DND-41 (cell line): ENCODE results near the gene GPC6.

Source experiments
- ATAC-seq: fragments of 200-7000 bp; cut with Tn5 transposase; 3 replicates; pipeline ENCODE4 v1.9.1; 2021; ENCODE audit warnings: low read depth; ENCODE audit not compliant: insufficient read depth
- DNase-seq: peaks from one replicate; pipeline ENCODE4 v3.0.0-alpha.2; 2020
- H2AFZ ChIP-seq: 2 replicates; pipeline ENCODE4 v1.6.0; 2012; ENCODE audit warnings: low read depth, low read length
- H3K27ac ChIP-seq: 2 replicates; pipeline ENCODE4 v1.5.1; 2012; ENCODE audit warnings: low read length, inconsistent platforms
- H3K27me3 ChIP-seq: fragments of 200-600 bp; sonication (generic); 2 replicates; pipeline ENCODE4 v1.6.0; 2012; ENCODE audit warnings: low read length, mild to moderate bottlenecking, inconsistent platforms; ENCODE audit not compliant: insufficient read depth, poor library complexity
- H3K36me3 ChIP-seq: 2 replicates; pipeline ENCODE4 v1.5.1; 2012; ENCODE audit warnings: low read length, inconsistent platforms; ENCODE audit not compliant: insufficient read depth
- H3K4me1 ChIP-seq: 2 replicates; pipeline ENCODE4 v1.5.1; 2012; ENCODE audit warnings: mild to moderate bottlenecking, low read length; ENCODE audit not compliant: insufficient read depth
- H3K4me2 ChIP-seq: 2 replicates; pipeline ENCODE4 v1.6.0; 2012; ENCODE audit warnings: mild to moderate bottlenecking, moderate library complexity, low read length, inconsistent platforms; ENCODE audit not compliant: insufficient read depth
- H3K4me3 ChIP-seq, 2 experiments: fragments of 200-600 bp in 1 of 2; shearing (Covaris generic) in 1 of 2; 2 replicates each; pipeline ENCODE4 v1.5.1; 2012 to 2016; ENCODE audit warnings: inconsistent platforms in 2 of 2, low read length in 2 of 2, mild to moderate bottlenecking in 2 of 2, low read depth in 1 of 2, moderate library complexity in 1 of 2
- H3K79me2 ChIP-seq: 2 replicates; pipeline ENCODE4 v1.6.0; 2012; ENCODE audit warnings: low read length, inconsistent platforms; ENCODE audit not compliant: insufficient read depth
- H3K9ac ChIP-seq: 2 replicates; pipeline ENCODE4 v1.6.0; 2012; ENCODE audit warnings: low read depth, mild to moderate bottlenecking, inconsistent platforms, low read length, moderate library complexity
- H3K9me3 ChIP-seq: 2 replicates; pipeline ENCODE4 v1.5.1; 2012; ENCODE audit warnings: low read length, moderate library complexity, mild to moderate bottlenecking, inconsistent platforms; ENCODE audit not compliant: insufficient read depth, severe bottlenecking
- H4K20me1 ChIP-seq: 2 replicates; pipeline ENCODE4 v1.6.0; 2012; ENCODE audit warnings: low read length; ENCODE audit not compliant: insufficient read depth
- CTCF ChIP-seq: IDR thresholded peaks from 2 replicates; pipeline ENCODE4 v1.5.1; 2012; ENCODE audit warnings: borderline replicate concordance, low read length, moderate library complexity, mild to moderate bottlenecking; ENCODE audit not compliant: poor library complexity, severe bottlenecking; ENCODE audit errors: extremely low read depth
- EZH2 ChIP-seq: IDR thresholded peaks from 3 replicates; pipeline ENCODE4 v1.6.1; 2012; ENCODE audit warnings: borderline replicate concordance, low read depth, mild to moderate bottlenecking, moderate library complexity, low read length, inconsistent platforms; ENCODE audit not compliant: severe bottlenecking

Gene GPC6

DNA sequence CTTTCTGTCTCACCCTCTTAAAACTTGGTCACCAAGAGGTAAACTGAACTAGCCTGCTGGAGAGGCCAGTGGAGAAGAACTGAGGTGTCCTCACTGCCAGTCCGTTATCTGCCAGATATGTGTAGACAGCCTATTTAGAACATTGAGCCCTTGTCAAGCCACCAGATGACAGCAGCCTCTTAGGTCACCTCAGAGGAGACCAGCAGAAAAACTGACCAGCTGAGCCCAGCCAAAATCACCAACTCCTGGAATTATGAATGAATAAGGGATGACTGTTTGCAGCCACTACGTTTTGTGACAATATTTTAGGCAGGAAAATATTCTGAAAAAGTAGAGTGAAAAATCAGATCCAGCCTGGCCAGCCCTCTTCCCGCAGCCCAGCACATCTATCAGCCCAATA lies 739.0 kb downstream of the GPC6 start:
- no peaks in the 10 kb centered on the region for H3K79me2 ChIP-seq
- H4K20me1 ChIP-seq = no peaks in the 10 kb centered on the region
- no peak overlapping the region for H3K9ac ChIP-seq
- no peak overlapping the region for H3K27ac ChIP-seq
- H3K9me3 ChIP-seq = no peaks in the 10 kb centered on the region
- no peaks in the 10 kb centered on the region for H3K27me3 ChIP-seq
- H3K4me1 ChIP-seq = no peaks in the 10 kb centered on the region
- no peak for TF ChIP-seq CTCF
- no peak for TF ChIP-seq EZH2
- no peak overlapping the region for H3K4me3 ChIP-seq
- no peak for DNase-seq
- no peaks in the 10 kb centered on the region for H3K36me3 ChIP-seq
- no peak overlapping the region for H2AFZ ChIP-seq
- ATAC-seq = no peak
- no peak overlapping the region for H3K4me2 ChIP-seq

GRCh38 chr13:93966267-93966936 lies 739.8 kb downstream of the GPC6 start:
- Histone ChIP-seq H3K4me3 (no peak overlapping the region), H3K9me3 (no peaks in the 10 kb centered on the region), H3K9ac (no peak overlapping the region), H4K20me1 (no peaks in the 10 kb centered on the region), H3K4me1 (no peaks in the 10 kb centered on the region), H3K27me3 (no peaks in the 10 kb centered on the region), H2AFZ (no peak overlapping the region), H3K27ac (no peak overlapping the region), H3K36me3 (no peaks in the 10 kb centered on the region), H3K4me2 (no peak overlapping the region), H3K79me2 (no peaks in the 10 kb centered on the region)
- DNase-seq (no peak), ATAC-seq (no peak)
- TF ChIP-seq CTCF (no peak), EZH2 (no peak)

- H3K4me2 ChIP-seq = no peak overlapping the region
- no peak overlapping the region for H3K4me3 ChIP-seq
- H3K27ac ChIP-seq = no peak overlapping the region
- H4K20me1 ChIP-seq = no peaks in the 10 kb centered on the region
- DNase-seq = no peak
- no peaks in the 10 kb centered on the region for H3K79me2 ChIP-seq
- TF ChIP-seq CTCF (no peak), EZH2 (no peak)
- H3K4me1 ChIP-seq = no peaks in the 10 kb centered on the region
- no peaks in the 10 kb centered on the region for H3K9me3 ChIP-seq
- no peak for ATAC-seq
- H3K36me3 ChIP-seq = no peaks in the 10 kb centered on the region
- no peak overlapping the region for H2AFZ ChIP-seq
- H3K9ac ChIP-seq = no peak overlapping the region
- H3K27me3 ChIP-seq = no peaks in the 10 kb centered on the region
Measured at GRCh38 chr13:93967286-93967685, 740.7 kb downstream of the GPC6 start.

DNA sequence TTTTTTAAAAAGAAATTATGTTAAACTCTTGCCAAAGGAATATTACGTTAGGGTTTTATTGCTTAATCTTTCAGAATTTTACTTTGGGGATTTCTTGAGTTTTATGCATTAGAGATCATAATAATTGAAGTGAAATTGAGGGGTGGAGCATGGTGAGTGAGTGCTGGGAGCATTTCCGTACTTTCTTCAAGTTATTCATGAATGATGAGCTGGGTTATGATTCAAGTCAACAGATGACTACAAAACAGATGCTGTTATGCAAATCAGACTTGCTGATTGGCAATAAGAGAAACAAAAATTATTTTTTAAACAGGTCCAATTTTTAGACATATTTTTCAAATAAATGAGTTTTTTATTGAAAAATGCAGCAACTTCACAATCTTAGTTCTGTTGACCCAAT lies 748.6 kb downstream of the GPC6 start:
- ATAC-seq (no peak), DNase-seq (no peak)
- Histone ChIP-seq H3K9ac (no peak overlapping the region), H3K79me2 (no peaks in the 10 kb centered on the region), H3K4me3 (no peak overlapping the region), H3K27me3 (no peaks in the 10 kb centered on the region), H4K20me1 (no peaks in the 10 kb centered on the region), H3K4me2 (no peak overlapping the region), H3K4me1 (no peaks in the 10 kb centered on the region), H3K27ac (no peak overlapping the region), H2AFZ (no peak overlapping the region), H3K36me3 (no peaks in the 10 kb centered on the region), H3K9me3 (no peaks in the 10 kb centered on the region)
- TF ChIP-seq EZH2 = no peak
- no peak for TF ChIP-seq CTCF
